Measurements from ENCODE around the gene SRGAP2C.
"Not testable (repeated sequence)": the region's sequence is repeated elsewhere in the genome, so short reads cannot be mapped to it uniquely, and the experiment has no call there.

Gene SRGAP2C

GRCh38 chr1:121283587-121284180 lies 98.9 kb downstream of the SRGAP2C start:
- DNase-seq = not testable (repeated sequence)

DNA sequence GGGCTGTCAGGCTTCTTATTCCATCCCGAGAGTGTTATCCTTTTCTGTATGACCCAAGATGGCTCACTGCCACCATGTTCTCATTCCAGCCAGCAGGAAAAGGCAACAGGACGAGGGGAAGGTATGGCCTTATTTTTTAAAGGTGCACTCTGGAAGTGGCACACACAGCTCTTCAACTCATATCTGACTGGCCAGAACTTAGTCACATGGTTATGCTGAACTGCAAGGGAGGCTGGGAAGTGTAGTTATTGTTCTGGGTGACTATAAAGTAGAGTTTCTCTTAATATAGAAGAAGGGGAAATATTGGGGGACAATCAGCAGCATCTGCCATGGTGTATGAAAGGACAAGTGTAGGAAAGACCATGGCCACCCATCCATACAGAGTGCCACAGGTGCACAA lies 107.8 kb downstream of the SRGAP2C start:
- not testable (repeated sequence) for DNase-seq

- DNase-seq = not testable (repeated sequence)
Measured at GRCh38 chr1:121293263-121294204, 108.8 kb downstream of the SRGAP2C start.

DNA sequence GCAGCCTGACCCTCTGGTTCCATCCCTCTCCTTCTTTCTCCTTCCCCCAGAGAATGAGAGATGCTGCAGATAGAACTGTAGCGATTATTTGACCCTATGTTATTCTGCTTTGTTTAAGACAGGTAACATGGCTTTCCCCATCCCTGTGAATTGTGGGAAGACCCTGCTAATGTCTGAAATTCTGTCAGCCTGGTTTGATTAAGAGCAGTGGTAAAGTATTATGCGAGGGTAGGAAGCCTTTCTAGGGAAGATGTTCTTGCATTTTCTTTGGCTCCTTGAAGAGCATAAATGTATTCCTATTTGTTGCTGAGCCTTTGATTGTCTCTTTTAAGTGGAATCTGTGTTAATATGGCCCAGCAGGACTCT lies 109.4 kb downstream of the SRGAP2C start:
- not testable (repeated sequence) for DNase-seq

- DNase-seq = not testable (repeated sequence)
Measured at GRCh38 chr1:121296563-121296962, 111.8 kb downstream of the SRGAP2C start.

- not testable (repeated sequence) for DNase-seq
Measured at GRCh38 chr1:121298529-121298928, 113.8 kb downstream of the SRGAP2C start.

- DNase-seq = not testable (repeated sequence)
Measured at GRCh38 chr1:121299514-121300149, 114.9 kb downstream of the SRGAP2C start.

DNA sequence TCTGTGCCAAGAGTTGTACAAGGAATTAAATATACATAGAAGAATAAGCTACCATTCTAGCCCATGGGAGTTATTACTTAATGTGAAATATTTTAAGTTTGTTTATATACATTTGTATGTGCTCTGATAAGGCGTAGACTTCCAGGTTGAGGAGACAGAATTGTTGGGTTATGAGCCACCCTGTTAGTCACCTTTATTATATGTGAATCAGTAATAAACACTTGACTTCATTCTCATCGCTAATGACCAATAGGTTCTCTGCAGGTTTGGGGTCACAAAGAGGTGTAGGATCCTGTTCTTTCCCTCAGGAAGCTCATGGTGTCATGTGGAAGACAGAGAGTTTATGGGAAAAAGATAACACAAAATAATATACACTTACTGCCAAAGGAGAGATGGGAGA lies 117.1 kb downstream of the SRGAP2C start:
- not testable (repeated sequence) for DNase-seq

- not testable (repeated sequence) for DNase-seq
Measured at GRCh38 chr1:121307759-121308158, 123.0 kb downstream of the SRGAP2C start.

DNA sequence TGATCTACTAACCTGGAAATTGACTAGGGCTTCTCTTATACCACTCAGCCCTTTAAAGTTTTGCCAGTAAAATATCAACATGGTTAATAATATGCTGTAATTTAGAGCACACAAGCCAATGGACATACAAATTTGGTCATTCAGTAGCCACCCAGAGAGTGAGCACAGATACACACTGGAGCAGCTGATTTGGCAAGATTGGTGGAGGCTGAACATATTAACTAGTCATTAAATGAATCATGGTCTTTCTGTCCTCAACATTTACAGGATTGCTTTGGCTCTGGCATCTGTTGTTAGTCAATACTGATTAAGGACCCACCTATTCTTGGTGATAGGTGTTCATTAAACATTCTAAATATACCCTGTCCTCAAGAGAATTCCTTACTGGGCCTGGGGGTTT lies 130.7 kb downstream of the SRGAP2C start:
- DNase-seq = not testable (repeated sequence)

DNA sequence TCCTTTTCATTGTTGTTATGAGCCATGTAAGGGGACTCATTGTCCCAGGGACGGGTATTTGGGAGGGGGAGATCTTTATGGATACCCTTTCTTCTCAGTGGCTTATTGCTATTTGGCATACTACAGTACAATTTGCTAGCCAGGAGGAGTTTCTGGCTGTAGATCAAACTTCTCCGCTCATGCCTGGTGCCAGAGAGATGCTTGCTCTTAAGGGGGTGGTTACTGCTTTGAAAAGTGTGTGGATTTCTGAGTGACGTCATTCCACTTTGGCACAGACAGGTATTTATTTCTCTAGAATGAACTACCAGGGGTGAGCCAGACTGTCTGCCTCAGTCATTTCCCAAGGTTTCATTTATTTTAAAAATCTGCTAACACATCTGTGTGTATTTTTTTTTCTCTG lies 131.3 kb downstream of the SRGAP2C start:
- DNase-seq = not testable (repeated sequence)

- not testable (repeated sequence) for DNase-seq
Measured at GRCh38 chr1:121317491-121318468, 133.0 kb downstream of the SRGAP2C start.

GRCh38 chr1:121318687-121319086 lies 133.9 kb downstream of the SRGAP2C start:
- not testable (repeated sequence) for DNase-seq

- not testable (repeated sequence) for DNase-seq
Measured at GRCh38 chr1:121321660-121322059, 136.9 kb downstream of the SRGAP2C start.

DNA sequence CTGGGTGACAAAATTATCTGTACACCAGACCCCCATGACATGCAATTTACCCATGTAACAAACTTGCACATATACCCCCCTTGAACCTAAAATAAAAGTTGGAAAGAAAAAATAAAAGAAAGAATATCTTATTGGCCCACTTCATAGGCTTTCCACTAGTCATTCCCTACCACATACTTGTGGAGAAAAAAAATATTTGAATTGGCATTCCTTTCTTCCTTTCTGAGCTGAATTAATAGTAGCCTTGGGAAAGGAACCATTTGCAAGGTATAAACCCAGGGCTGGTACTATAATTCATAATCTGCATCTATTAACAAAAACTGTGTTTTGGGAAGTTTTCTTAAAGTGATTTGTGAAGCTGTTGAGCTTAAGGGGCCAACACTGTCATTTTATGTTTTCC lies 140.0 kb downstream of the SRGAP2C start:
- not testable (repeated sequence) for DNase-seq

DNA sequence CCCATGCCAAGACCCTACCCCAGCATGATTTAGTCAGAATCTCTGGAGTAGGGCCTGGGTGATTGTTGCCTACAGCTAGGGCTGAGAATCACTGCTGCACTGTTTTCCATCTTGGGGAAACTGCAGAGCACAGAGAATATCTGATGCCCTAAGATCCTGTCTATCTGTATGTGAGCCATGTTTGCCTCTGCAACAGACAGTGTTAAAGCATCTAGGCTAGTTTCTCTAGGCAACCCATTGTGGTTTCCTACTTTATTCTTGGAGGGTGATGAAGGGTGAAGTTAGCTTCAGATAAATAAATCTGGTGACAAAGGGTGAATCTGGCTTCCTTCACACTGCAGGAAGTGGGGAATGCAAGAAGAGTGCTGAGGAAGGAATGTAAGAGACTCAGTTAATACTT lies 147.4 kb downstream of the SRGAP2C start:
- not testable (repeated sequence) for DNase-seq

- DNase-seq = not testable (repeated sequence)
Measured at GRCh38 chr1:121332599-121333562, 148.1 kb downstream of the SRGAP2C start.

DNA sequence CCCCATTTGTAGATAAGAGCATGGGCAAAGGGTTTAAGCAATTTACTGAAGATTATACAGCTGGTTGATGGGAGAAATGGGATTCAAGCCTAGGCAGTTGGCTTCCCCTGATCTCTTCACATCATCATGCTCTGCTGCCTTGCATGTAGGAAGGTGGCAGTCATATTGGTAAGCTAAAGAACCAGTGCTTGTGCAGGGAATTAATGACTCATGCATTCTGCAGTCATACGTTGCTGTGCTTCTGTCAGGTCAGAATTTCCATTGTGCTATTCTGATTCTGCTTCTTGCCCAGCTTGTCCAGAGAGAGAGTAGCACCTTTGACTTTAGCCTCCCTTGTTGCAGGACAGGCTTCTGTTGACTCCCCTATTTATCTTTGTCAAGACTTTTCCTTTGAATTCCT lies 153.2 kb downstream of the SRGAP2C start:
- DNase-seq = not testable (repeated sequence)

GRCh38 chr1:121339611-121340010 lies 154.8 kb downstream of the SRGAP2C start:
- DNase-seq = not testable (repeated sequence)

DNA sequence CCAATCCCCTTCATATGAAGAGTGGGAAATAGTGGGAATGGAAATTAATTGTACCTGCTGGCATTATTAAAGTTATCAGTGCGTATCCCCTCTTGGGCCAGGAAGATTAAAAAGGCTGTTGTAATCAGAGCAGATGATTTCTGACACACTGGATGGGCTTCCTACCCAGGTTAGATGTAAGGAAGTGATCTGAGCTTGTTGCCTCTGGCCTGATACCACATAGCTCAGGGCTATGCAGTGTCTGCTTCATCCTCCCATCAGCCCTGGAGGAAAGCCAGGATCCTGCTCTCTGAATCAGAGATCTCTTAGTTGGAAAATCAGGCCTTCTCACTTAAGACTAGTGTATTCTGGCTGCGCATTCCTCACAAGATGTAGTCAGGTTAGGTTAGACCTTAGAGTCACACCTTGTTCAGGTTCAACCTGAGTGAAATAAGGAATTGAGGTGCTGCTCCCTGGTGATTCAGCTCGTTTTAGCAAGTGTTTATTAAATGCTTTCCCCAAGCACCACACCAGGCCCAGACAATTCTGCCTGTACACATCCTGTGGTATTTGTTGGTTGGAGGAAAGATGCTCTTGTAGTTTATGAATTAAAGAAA lies 158.6 kb downstream of the SRGAP2C start:
- DNase-seq = not testable (repeated sequence)
